ENCODE results near the gene DLX4.

DNA sequence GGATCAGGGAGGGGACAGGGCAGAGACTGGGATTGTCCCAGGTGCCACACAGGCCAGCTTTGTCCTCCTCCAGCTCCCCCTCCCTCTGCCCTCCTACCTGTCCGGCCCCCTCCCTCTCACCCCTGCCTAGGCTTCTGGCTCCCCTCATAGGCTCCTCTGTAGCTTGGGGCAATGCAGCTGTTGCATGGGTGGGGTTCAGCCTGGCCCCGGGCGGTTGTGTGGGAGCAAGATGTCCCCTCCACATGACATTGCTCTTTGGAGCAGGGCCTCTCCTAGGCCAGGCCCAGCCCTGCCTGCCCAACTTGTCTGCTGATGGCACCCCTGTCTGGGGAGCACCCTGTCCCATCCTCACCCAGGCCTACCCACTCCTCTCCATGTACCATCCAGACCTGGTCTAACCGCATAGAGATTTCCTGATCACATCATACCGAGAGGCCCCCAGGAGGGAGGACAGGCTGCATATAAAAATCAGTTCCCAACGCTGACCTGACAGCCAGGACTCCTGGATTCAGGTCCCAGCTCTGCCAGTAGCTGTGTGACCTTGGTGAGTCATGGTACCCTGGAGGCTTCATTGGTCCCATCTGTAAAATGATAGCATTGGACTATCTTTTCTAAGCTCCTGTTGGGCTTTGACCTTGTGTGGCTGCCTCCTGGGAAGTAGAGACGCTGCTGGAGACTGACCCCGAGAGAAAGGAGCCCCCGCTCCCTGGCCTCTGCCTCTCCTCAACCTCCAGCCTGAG is 48.8 kb upstream of the DLX4 start:
- no peak for TF ChIP-seq EZH2 (IDR thresholded peaks at IDR 0.05; ENCODE audit: insufficient read depth, low read length)
- TF ChIP-seq, protein P1, sequence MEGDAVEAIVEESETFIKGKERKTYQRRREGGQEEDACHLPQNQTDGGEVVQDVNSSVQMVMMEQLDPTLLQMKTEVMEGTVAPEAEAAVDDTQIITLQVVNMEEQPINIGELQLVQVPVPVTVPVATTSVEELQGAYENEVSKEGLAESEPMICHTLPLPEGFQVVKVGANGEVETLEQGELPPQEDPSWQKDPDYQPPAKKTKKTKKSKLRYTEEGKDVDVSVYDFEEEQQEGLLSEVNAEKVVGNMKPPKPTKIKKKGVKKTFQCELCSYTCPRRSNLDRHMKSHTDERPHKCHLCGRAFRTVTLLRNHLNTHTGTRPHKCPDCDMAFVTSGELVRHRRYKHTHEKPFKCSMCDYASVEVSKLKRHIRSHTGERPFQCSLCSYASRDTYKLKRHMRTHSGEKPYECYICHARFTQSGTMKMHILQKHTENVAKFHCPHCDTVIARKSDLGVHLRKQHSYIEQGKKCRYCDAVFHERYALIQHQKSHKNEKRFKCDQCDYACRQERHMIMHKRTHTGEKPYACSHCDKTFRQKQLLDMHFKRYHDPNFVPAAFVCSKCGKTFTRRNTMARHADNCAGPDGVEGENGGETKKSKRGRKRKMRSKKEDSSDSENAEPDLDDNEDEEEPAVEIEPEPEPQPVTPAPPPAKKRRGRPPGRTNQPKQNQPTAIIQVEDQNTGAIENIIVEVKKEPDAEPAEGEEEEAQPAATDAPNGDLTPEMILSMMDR (IDR thresholded peaks at IDR 0.05; ENCODE audit: insufficient read depth, low read depth, low read length) = no peak

Data from astrocyte (in vitro differentiated cells and primary cell).